ENCODE data around the gene MRPL48.

Gene MRPL48

GRCh38 chr11:73888244-73888643 is 100.6 kb downstream of the MRPL48 start:
- no peak overlapping the region for H3K4me3 ChIP-seq (ENCODE audit: low read depth, low read length)

- H3K4me3 ChIP-seq (ENCODE audit: low read depth, low read length): no peak overlapping the region
Measured at GRCh38 chr11:73889019-73889418, 101.3 kb downstream of the MRPL48 start.

GRCh38 chr11:73889536-73889935 is 101.9 kb downstream of the MRPL48 start:
- no peak overlapping the region for H3K4me3 ChIP-seq (ENCODE audit: low read depth, low read length)

GRCh38 chr11:73893041-73893440 is 105.4 kb downstream of the MRPL48 start:
- no peak overlapping the region for H3K4me3 ChIP-seq (ENCODE audit: low read depth, low read length)

GRCh38 chr11:73894725-73895335 is 107.2 kb downstream of the MRPL48 start:
- no peak overlapping the region for H3K4me3 ChIP-seq (ENCODE audit: low read depth, low read length)

- H3K4me3 ChIP-seq (ENCODE audit: low read depth, low read length): no peak overlapping the region
Measured at GRCh38 chr11:73902303-73902702, 114.6 kb downstream of the MRPL48 start.

GRCh38 chr11:73907191-73907590 is 119.5 kb downstream of the MRPL48 start:
- H3K4me3 ChIP-seq (ENCODE audit: low read depth, low read length): no peak overlapping the region

GRCh38 chr11:73912026-73912425 is 124.4 kb downstream of the MRPL48 start:
- no peak overlapping the region for H3K4me3 ChIP-seq (ENCODE audit: low read depth, low read length)

GRCh38 chr11:73913472-73913871 is 125.8 kb downstream of the MRPL48 start:
- no peak overlapping the region for H3K4me3 ChIP-seq (ENCODE audit: low read depth, low read length)

- no peak overlapping the region for H3K4me3 ChIP-seq (ENCODE audit: low read depth, low read length)
Measured at GRCh38 chr11:73914284-73914683, 126.6 kb downstream of the MRPL48 start.

Measured in iPS-11a (cell line).